Sciatic nerve (tissue), 2 donors: ENCODE results near the gene NUMBL. TPM values are rescaled to one million over a fixed set of nuclear protein-coding genes. Genes with fewer than 3 reads are reported as not detected.
"Not testable (repeated sequence)": the region's sequence is repeated elsewhere in the genome, so short reads cannot be mapped to it uniquely, and the experiment has no call there.

Experiments used
- ATAC-seq: fragments of 200-7000 bp; cut with Tn5 transposase; one replicate; pipeline ENCODE4 v1.9.1; 2020; ENCODE audit warnings: mild to moderate bottlenecking, moderate library complexity
- DNase-seq: peaks from one replicate; pipeline ENCODE4 v3.0.0-alpha.2; 2020; ENCODE audit warnings: low spot score
- intact Hi-C: fragments of 100-400 bp; cut with DNase I; formaldehyde crosslinking; loops from one replicate; pipeline ENCODE4 v1.14.2; 2022
- total RNA-seq: library from RNA; stranded (reverse); fragmentation: NEBNext Ultra II Directional; extraction: Animal tissue kit (Norgen Biotek cat#: 25700); gene quantifications from one replicate; pipeline ENCODE4 v1.2.1, GENCODE V29; 2021
- donor health status: DM: no; HTN: no; CAD: no.
- donor health status: DM: no; HTN: no; CAD: no.

The NUMBL gene
- total RNA-seq, 1 donor from 2014 or later, result 123 TPM

GRCh38 chr19:40672573-40673299 lies 17.7 kb downstream of the NUMBL start:
- no peak for ATAC-seq
- intact Hi-C loops, result no loop called here
- no peak for DNase-seq

- DNase-seq, result no peak
- intact Hi-C loops, result no loop called here
- no peak for ATAC-seq
Measured at GRCh38 chr19:40672038-40672437, 18.4 kb downstream of the NUMBL start.

- intact Hi-C loops, result no loop called here
- ATAC-seq (no peak), DNase-seq (no peak)
Measured at GRCh38 chr19:40671404-40671803, 19.0 kb downstream of the NUMBL start.

GRCh38 chr19:40668991-40669614 lies 21.3 kb downstream of the NUMBL start:
- intact Hi-C loops, result loop anchor here (10.0 kb wide), 1 partner anchor 136 kb away; no protein-coding TSS in a partner anchor
- ATAC-seq, result no peak
- DNase-seq, result no peak

- ATAC-seq (no peak), DNase-seq (no peak)
- intact Hi-C loops, result loop anchor here (10.0 kb wide), 1 partner anchor 137 kb away; no protein-coding TSS in a partner anchor
Measured at GRCh38 chr19:40667602-40668001, 22.8 kb downstream of the NUMBL start.

- intact Hi-C loops, result loop anchor here (10.0 kb wide), 1 partner anchor 138 kb away; no protein-coding TSS in a partner anchor
Measured at GRCh38 chr19:40666803-40667438, 23.5 kb downstream of the NUMBL start.

GRCh38 chr19:40663695-40664692 lies 26.5 kb downstream of the NUMBL start:
- intact Hi-C loops, result loop anchor here (10.0 kb wide), 1 partner anchor 141 kb away; no protein-coding TSS in a partner anchor
- no peak for DNase-seq
- peak; percentile 11 for ATAC-seq

More at GRCh38 chr19:40666803-40667438, 23.5 kb downstream of the NUMBL start:
- ATAC-seq (no peak), DNase-seq (no peak)

- peak; percentile 97 for DNase-seq
- intact Hi-C loops, result loop anchor here (10.0 kb wide), 1 partner anchor 142 kb away; no protein-coding TSS in a partner anchor
- peak; percentile 86 for ATAC-seq
Measured at GRCh38 chr19:40662925-40663694, 27.3 kb downstream of the NUMBL start.

- ATAC-seq, result no peak
- no peak for DNase-seq
- intact Hi-C loops, result loop anchor here (10.0 kb wide), 1 partner anchor 143 kb away; no protein-coding TSS in a partner anchor
Measured at GRCh38 chr19:40661616-40662015, 28.8 kb downstream of the NUMBL start.

- intact Hi-C loops, result no loop called here
- no peak for DNase-seq
- ATAC-seq, result no peak
Measured at GRCh38 chr19:40659566-40659965, 30.9 kb downstream of the NUMBL start.

GRCh38 chr19:40659116-40659515 lies 31.3 kb downstream of the NUMBL start:
- ATAC-seq, result no peak
- DNase-seq, result no peak
- intact Hi-C loops, result no loop called here

GRCh38 chr19:40658031-40658430 lies 32.4 kb downstream of the NUMBL start:
- intact Hi-C loops, result no loop called here
- DNase-seq, result no peak
- no peak for ATAC-seq

GRCh38 chr19:40655684-40656083 lies 34.8 kb downstream of the NUMBL start:
- intact Hi-C loops, DNase-seq, ATAC-seq: not testable (repeated sequence)

- DNase-seq, ATAC-seq, intact Hi-C loops: not testable (repeated sequence)
Measured at GRCh38 chr19:40652303-40652702, 38.1 kb downstream of the NUMBL start.

- intact Hi-C loops, result no loop called here
- peak; percentile 50 for ATAC-seq
- no peak for DNase-seq
Measured at GRCh38 chr19:40650749-40651305, 39.6 kb downstream of the NUMBL start.

- DNase-seq, ATAC-seq, intact Hi-C loops: not testable (repeated sequence)
Measured at GRCh38 chr19:40649903-40650675, 40.4 kb downstream of the NUMBL start.
